HepG2 (cell line): ENCODE measurements around the gene PEAK3. TPM values are rescaled to one million over a fixed set of nuclear protein-coding genes. Genes with fewer than 3 reads are reported as not detected.

Experiments used
- EZH2 ChIP-seq: conservative IDR thresholded peaks from 2 replicates; pipeline ENCODE4 v1.6.1; 2012; ENCODE audit warnings: mild to moderate bottlenecking, low read depth, low read length, moderate library complexity
- HMG20B ChIP-seq: conservative IDR thresholded peaks from 2 replicates; pipeline ENCODE4 v1.6.1; 2016; ENCODE audit warnings: missing genetic modification reagents, missing compliant biosample characterization
- HMGA1 ChIP-seq: sonication (generic); formaldehyde crosslinking; conservative IDR thresholded peaks from 2 replicates; pipeline ENCODE4 v1.4.0; 2020; ENCODE audit warnings: missing genetic modification reagents
- HOXA5 ChIP-seq: sonication (generic); formaldehyde crosslinking; IDR thresholded peaks from 2 replicates; pipeline ENCODE4 v1.4.0; 2020; ENCODE audit warnings: missing genetic modification reagents
- KAT2B ChIP-seq: fragments of 150-350 bp; IDR thresholded peaks from 2 replicates; pipeline ENCODE4 v1.6.1; 2014; ENCODE audit warnings: low read depth, low read length, borderline replicate concordance
- MIER3 ChIP-seq: IDR thresholded peaks from 2 replicates; pipeline ENCODE4 v1.6.1; 2016; ENCODE audit warnings: missing compliant biosample characterization, borderline replicate concordance
- NFATC3 ChIP-seq: sonication (generic); formaldehyde crosslinking; IDR thresholded peaks from 2 replicates; pipeline ENCODE4 v1.5.1; 2020; ENCODE audit warnings: mild to moderate bottlenecking, missing genetic modification reagents
- NONO ChIP-seq, 2 experiments: fragments of 450-650 bp in 1 of 2; sonication (generic) in 1 of 2; formaldehyde crosslinking in 1 of 2; IDR thresholded peaks in 1 of 2; conservative IDR thresholded peaks in 1 of 2; 2 replicates each; pipeline versions ENCODE4 v1.6.1 to v1.8.0; 2017 to 2022; ENCODE audit warnings: mild to moderate bottlenecking in 1 of 2, missing genetic modification reagents in 1 of 2, moderate library complexity in 1 of 2
- PHF20 ChIP-seq: sonication (generic); formaldehyde crosslinking; IDR thresholded peaks from 2 replicates; pipeline ENCODE4 v1.5.0; 2020; ENCODE audit warnings: mild to moderate bottlenecking, missing genetic modification reagents
- PHF21A ChIP-seq: sonication (generic); formaldehyde crosslinking; IDR thresholded peaks from 2 replicates; pipeline ENCODE4 v1.5.0; 2020; ENCODE audit warnings: mild to moderate bottlenecking, missing genetic modification reagents
- SIN3A ChIP-seq: IDR thresholded peaks from 2 replicates; pipeline ENCODE4 v1.6.1; 2011; ENCODE audit warnings: low read depth, mild to moderate bottlenecking, control low read depth, low read length, borderline replicate concordance
- SMAD3 ChIP-seq: sonication (generic); formaldehyde crosslinking; IDR thresholded peaks from 2 replicates; pipeline ENCODE4 v1.4.0; 2020; ENCODE audit warnings: missing genetic modification reagents
- SYNCRIP ChIP-seq: fragments of 200-400 bp; formaldehyde crosslinking; IDR thresholded peaks from 2 replicates; pipeline ENCODE4 v1.6.1; 2018; ENCODE audit warnings: mild to moderate bottlenecking, low read depth, low read length; ENCODE audit not compliant: insufficient read depth
- TCF7 ChIP-seq: sonication (generic); IDR thresholded peaks from 2 replicates; pipeline ENCODE4 v1.6.1; 2016; ENCODE audit warnings: antibody characterized with exemption, low read depth
- THAP9 ChIP-seq: sonication (generic); formaldehyde crosslinking; IDR thresholded peaks from 2 replicates; pipeline ENCODE4; 2020; ENCODE audit warnings: missing genetic modification reagents, mild to moderate bottlenecking, borderline replicate concordance
- ZBTB37 ChIP-seq: sonication (generic); formaldehyde crosslinking; IDR thresholded peaks from 2 replicates; pipeline ENCODE4 v1.4.0; 2020; ENCODE audit warnings: mild to moderate bottlenecking, missing genetic modification reagents
- ZNF205 ChIP-seq: IDR thresholded peaks from 2 replicates; pipeline ENCODE4 v1.6.1; 2018; ENCODE audit warnings: missing biosample characterization, missing genetic modification reagents
- ZNF34 ChIP-seq: sonication (generic); formaldehyde crosslinking; IDR thresholded peaks from 2 replicates; pipeline ENCODE4 v1.4.0; 2020; ENCODE audit warnings: mild to moderate bottlenecking, missing genetic modification reagents, borderline replicate concordance
- ZNF367 ChIP-seq: sonication (generic); formaldehyde crosslinking; IDR thresholded peaks from 2 replicates; pipeline ENCODE4 v1.4.0; 2020; ENCODE audit warnings: missing genetic modification reagents, borderline replicate concordance
- ZNF468 ChIP-seq: sonication (generic); formaldehyde crosslinking; IDR thresholded peaks from 2 replicates; pipeline ENCODE4 v1.8.0; 2022; ENCODE audit warnings: mild to moderate bottlenecking, moderate library complexity, missing genetic modification reagents
- ZNF550 ChIP-seq: sonication (generic); formaldehyde crosslinking; IDR thresholded peaks from 2 replicates; pipeline ENCODE4 v1.4.0; 2020; ENCODE audit warnings: mild to moderate bottlenecking, missing genetic modification reagents, borderline replicate concordance
- ZNF670 ChIP-seq: sonication (generic); formaldehyde crosslinking; IDR thresholded peaks from 2 replicates; pipeline ENCODE4 v1.8.0; 2022; ENCODE audit warnings: mild to moderate bottlenecking, missing genetic modification reagents, borderline replicate concordance
- ZNF672 ChIP-seq: sonication (generic); formaldehyde crosslinking; IDR thresholded peaks from 2 replicates; pipeline ENCODE4 v1.8.1; 2022; ENCODE audit warnings: missing genetic modification reagents
- ZNF691 ChIP-seq: sonication (generic); formaldehyde crosslinking; IDR thresholded peaks from 2 replicates; pipeline ENCODE4 v1.4.0; 2020; ENCODE audit warnings: missing genetic modification reagents, low read depth, mild to moderate bottlenecking, borderline replicate concordance
- polyA plus RNA-seq, 8 experiments: library from polyadenylated mRNA; depleted of rRNA in 3 of 8; stranded (reverse) in 7 of 8; unstranded in 1 of 8; fragments of >200 nt; fragmentation: Illumina TruSeq in 4 of 8; extraction: Trizol in 4 of 8; gene quantifications; 2 replicates each; pipeline versions ENCODE4 v1.2.1 to v1.2.3, GENCODE V29; 2011 to 2016; ENCODE audit warnings: low read depth in 4 of 8, missing spikeins in 1 of 8, mixed read lengths in 1 of 8; ENCODE audit not compliant: insufficient read depth in 1 of 8
- total RNA-seq, 5 experiments: library from RNA; depleted of rRNA; stranded (reverse); fragments of >200 nt; fragmentation: Illumina TruSeq; extraction: Trizol; gene quantifications; 2 replicates each; pipeline ENCODE4 v1.2.3, GENCODE V29; 2016; ENCODE audit warnings: low read depth in 1 of 5

Gene PEAK3
- total and polyA plus RNA-seq, 2 of the 13 experiments (the other 11 are each of a cell fraction or from before 2014, with no cell fraction given) = not detected

- TF ChIP-seq ZNF670 (CRISPR knock-in tag) = peak; percentile 49; the same call in 1 of the 2 replicates
- TF ChIP-seq SMAD3 = no peak
- no peak for TF ChIP-seq NONO (IDR thresholded peaks at IDR 0.05)
- 0 out of 2 replicates have a peak, but pooled peaks have one; percentile 24 for TF ChIP-seq NONO (CRISPR knock-in tag; conservative IDR thresholded peaks at IDR 0.05)
- TF ChIP-seq ZNF691 = 0 out of 2 replicates have a peak, but pooled peaks have one; percentile 10
- TF ChIP-seq PHF21A (CRISPR knock-in tag) = no peak; the same call in 1 of the 2 replicates
- no peak for TF ChIP-seq SIN3A
- TF ChIP-seq HMGA1 = no peak
- TF ChIP-seq ZNF672 (CRISPR knock-in tag) = no peak
- TF ChIP-seq ZNF34 = no peak
- no peak for TF ChIP-seq KAT2B
- TF ChIP-seq ZBTB37 (CRISPR knock-in tag) = no peak
- TF ChIP-seq HOXA5 = peak; percentile 72; the same call in 1 of the 2 replicates
- no peak for TF ChIP-seq ZNF550
- no peak for TF ChIP-seq TCF7
- TF ChIP-seq EZH2 = no peak
- no peak for TF ChIP-seq HMG20B (CRISPR knock-in tag)
- no peak for TF ChIP-seq ZNF468 (CRISPR knock-in tag)
- no peak for TF ChIP-seq MIER3
- TF ChIP-seq ZNF367 (CRISPR knock-in tag) = no peak
- no peak for TF ChIP-seq NFATC3 (CRISPR knock-in tag)
- no peak for TF ChIP-seq SYNCRIP
- 0 out of 2 replicates have a peak, but pooled peaks have one; percentile 69 for TF ChIP-seq THAP9 (CRISPR knock-in tag)
- peak; percentile 95 for TF ChIP-seq ZNF205 (CRISPR knock-in tag)
- TF ChIP-seq PHF20 (CRISPR knock-in tag) = no peak
Measured at GRCh38 chr19:2253106-2254063, 28.6 kb downstream of the PEAK3 start (continued).
